NCI-H2107 treated with DMSO at 0.1 percent for 48 hours (cell line): ENCODE data around the gene SEPTIN7.
A peak's percentile ranks its signal among the peaks of the same experiment; 100 is the strongest.
"Not testable (repeated sequence)": the region's sequence is repeated elsewhere in the genome, so short reads cannot be mapped to it uniquely, and the experiment has no call there.

Experiments used
- DNase-seq: peaks from one replicate; lab custom pipeline; 2025; ENCODE audit not compliant: unreplicated experiment; lab: John Stamatoyannopoulos, UW

The SEPTIN7 gene

GRCh38 chr7:35800718-35801391 lies at the start of gene SEPTIN7:
SEPTIN7 (plus strand) TSS chr7:35801057; CDS start chr7:35801210, 153 bp downstream.
- peak; percentile 96 for DNase-seq

DNA sequence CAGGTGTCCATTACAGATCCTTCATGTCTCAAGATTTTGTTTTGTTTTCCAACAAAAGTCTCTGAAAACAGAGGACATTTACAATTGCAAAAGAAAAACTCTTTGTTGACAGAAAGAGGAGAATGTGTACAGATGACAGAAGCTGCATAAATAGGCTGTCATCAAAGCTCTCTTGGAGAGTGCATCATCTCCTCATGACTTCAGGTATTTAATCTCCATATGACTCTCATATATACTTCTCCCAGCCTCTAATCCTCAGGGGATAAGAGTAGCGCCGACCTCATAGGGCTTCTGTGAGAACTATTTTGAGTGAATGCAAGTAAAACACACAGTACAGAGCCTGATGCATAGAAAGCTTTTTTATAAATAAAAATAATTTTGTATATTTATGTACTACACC lies 48.1 kb upstream of the SEPTIN7 start:
- no peak for DNase-seq

DNA sequence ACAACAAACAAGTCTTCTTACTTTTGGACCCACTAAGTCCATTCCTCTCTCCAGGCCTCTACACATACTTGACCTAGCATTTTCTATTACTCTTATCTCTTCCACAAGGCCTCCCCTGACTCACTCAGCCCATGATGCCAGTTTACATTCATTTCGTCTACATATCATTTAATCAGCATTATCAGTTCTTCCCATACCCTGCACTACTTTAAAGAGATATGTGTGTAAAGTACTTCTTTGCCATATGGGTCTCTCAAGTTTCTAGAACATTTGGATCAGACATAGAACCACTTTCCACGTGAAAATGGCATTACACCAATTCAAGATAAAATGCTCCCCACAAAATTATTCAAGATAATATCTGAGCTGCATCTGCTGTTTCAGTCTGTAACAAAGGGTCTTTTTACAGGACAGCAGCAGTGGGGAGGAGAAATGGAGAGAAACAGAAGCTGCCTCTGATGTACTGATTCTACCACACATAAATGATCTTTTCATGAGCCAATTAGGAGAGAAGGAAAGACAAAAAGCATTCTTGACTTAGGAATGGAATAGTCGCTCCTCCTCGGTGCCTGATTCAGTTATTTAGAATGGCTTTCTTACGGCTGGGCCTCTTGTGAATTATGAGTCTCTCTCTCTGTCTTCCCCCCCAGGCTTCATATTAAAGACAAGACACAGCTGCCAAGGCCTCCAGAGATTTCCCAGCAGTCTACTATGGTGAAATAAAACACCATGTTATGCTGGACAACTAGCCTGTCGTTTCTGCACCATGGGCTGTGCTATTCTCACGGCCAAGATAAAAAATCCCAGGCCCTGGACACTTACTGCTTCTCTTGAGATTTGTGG lies 46.9 kb upstream of the SEPTIN7 start:
- no peak for DNase-seq

DNA sequence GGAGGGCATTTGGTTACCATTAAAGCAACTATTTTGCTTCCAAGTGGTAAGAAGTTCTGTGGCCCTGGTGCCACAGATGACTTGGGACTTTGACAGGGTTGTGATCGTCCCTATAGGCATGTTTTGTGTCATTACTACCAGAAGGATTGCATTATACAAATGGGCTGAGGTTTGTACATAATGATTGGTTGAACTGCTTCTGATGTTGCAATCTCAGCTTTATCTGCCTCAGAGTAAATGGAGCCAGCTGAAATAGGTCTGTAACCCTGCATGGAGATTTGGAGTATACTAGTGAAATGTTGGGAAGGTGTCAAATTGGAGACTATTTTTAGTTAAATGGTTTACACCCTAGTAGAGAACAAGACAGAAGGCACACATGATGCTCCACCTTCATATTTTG lies 46.1 kb upstream of the SEPTIN7 start:
- DNase-seq, result no peak

DNA sequence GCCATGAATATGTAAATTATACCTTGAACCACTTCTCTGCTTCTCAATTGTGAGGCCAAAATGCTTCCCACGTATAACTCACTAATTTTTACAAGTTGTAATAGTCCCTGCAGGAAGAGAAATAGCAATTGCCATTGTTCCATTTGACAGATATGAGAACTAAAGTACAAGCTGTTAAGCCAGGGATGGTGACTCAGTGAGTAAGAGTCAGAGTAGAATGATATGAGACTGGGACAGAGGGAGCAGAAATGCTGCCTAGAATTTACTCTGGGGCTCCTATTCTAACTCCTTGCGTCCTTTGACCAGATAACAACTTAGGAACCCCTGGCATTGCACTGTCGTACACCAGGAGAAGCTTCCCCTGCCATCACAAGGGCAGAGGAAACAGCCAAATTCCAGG lies 45.1 kb upstream of the SEPTIN7 start:
- DNase-seq, result no peak

DNA sequence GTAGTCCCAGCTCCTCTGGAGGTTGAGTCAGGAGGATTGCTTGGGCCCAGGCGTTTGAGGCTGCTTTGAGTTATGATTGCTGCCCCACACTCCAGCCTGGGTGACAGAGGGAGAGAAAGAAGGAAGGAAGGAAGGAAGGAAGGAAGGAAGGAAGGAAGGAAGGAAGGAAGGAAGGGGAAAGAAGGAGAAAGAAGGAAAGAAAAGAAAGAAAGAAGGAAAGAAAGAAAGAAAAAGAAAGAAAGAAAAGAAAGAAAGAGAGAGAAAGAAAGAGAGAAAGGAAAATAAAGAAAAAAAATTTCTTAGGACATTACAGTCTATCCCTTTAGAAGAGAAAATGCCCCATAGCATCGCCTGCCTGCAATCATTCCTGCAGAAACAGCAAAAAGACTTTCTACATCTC lies 44.4 kb upstream of the SEPTIN7 start:
- not testable (repeated sequence) for DNase-seq

- DNase-seq, result no peak
Observed at GRCh38 chr7:35757574-35757973, 43.3 kb upstream of the SEPTIN7 start.

- no peak for DNase-seq
Observed at GRCh38 chr7:35758421-35758820, 42.4 kb upstream of the SEPTIN7 start.

GRCh38 chr7:35760143-35760745 lies 40.6 kb upstream of the SEPTIN7 start:
- no peak for DNase-seq

- no peak for DNase-seq
Observed at GRCh38 chr7:35761871-35762677, 38.8 kb upstream of the SEPTIN7 start.

GRCh38 chr7:35762781-35763180 lies 38.1 kb upstream of the SEPTIN7 start:
- DNase-seq, result no peak

GRCh38 chr7:35768346-35768745 lies 32.5 kb upstream of the SEPTIN7 start:
- no peak for DNase-seq

DNA sequence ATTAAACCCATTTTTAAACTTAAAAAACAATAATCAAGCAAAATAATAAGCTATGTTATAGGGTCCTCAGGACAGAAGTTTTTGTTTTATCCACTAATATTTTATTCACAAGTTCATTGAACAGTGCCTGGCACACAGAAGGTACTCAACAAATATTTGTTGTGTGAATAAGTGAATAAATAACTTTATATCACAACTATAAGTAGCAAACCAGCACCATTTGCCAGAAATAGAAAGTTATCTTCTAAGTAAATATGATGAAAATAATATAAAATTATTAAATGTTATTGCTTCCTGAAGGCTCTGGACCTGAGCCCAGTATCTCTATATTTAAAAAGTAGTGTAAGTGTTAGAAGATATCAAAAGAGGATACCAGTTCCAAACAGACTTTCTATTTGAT lies 29.1 kb upstream of the SEPTIN7 start:
- no peak for DNase-seq

DNA sequence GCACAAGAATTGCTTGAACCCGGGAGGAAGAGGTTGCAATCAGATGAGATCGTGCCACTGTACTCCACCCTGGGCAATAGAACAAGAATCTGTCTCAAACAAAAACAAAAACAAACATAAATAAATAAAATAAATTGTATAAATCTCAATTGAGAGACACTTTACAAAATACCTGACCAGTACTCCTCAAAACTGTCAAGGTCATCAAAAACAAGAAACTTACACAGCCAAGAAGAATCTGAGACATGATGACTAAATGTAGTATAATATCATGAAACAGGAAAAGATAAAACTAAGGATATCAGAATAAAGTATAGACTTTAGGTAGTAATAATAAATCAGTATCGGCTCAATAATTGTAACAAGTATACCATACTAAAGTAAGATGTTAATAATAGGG lies 26.9 kb upstream of the SEPTIN7 start:
- no peak for DNase-seq

- DNase-seq, result no peak
Observed at GRCh38 chr7:35776686-35777085, 24.2 kb upstream of the SEPTIN7 start.

DNA sequence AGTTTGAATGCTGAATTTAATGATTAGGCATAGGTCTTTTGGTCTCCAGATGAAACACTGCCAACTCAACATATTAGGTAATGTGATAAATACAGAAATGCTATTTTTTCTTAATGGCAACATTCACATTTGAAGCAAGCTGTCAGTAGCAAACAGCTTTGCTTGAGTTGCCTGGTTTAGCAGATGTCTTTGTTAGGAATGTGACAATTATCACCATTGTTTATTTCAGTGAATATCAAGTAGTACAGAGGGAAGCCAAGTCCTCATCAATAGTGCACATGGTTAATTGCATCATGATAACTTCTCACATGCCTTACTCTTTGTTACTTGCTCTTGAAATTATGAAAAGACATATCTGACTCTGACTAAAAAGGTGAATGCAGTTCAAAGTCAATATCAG lies 23.7 kb upstream of the SEPTIN7 start:
- DNase-seq, result no peak

- no peak for DNase-seq
Observed at GRCh38 chr7:35780070-35780469, 20.8 kb upstream of the SEPTIN7 start.

- DNase-seq, result no peak
Observed at GRCh38 chr7:35781200-35781701, 19.6 kb upstream of the SEPTIN7 start.

DNA sequence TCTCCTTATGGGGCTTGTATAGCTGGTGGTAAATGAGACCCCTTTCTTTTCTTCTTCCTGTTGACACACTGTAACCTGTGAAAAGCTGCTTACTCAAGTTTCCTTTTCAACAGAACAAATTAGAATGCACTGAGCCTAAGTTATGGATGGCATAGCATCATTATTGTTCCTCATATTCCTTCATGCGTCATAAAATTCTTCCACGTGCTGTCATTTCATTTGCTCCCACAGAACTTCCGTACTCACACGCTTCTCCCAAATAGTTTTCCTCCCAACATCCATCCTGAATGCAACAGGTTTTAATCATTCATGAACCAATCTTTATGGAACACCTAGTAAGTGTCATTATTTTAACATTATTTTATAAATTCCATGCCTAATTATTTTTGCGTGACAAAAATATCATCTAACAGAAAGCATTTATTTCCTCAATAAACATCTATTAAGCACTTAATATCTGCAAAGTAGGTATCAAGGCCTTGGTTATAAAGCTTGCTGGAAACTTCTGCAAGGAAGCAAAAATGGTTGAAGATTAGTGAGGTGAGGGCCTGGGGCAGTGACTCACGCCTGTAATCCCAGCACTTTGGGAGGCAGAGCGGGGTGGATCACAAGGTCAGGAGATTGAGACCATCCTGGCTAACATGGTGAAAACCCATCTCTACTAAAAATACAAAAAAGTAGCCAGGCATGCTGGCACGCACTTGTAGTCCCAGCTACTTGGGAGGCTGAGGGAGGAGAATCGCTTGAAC lies 18.9 kb upstream of the SEPTIN7 start:
- no peak for DNase-seq

DNA sequence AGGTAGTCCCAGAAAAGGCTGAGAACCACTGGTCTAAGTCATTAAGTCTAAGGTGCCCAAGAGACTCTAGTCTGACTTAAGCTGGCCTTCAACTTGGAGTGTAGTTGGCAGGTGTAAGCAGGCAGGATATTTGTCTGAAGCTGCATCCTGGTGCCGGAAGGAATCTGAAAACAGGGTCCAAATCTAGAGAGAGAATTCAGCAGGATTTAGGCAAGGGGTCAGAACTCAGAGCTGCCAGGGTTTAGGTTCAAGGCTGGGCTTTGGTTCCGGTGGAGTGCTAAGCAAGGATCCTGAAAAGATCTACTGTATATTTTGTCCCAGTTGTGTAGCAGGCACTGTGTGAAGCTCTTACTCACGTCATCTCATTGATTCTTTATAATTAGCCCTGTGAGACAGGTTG lies 16.5 kb upstream of the SEPTIN7 start:
- no peak for DNase-seq
